GM18520 (cell line): ENCODE data around the gene ZNF101.
"Not testable (repeated sequence)": the region's sequence is repeated elsewhere in the genome, so short reads cannot be mapped to it uniquely, and the experiment has no call there.

Experiments used
- ATAC-seq: cut with Tn5 transposase; IDR thresholded peaks from one replicate; pipeline ENCODE4 v1.9.1; 2021; ENCODE audit not compliant: unreplicated experiment

ZNF101 gene

GRCh38 chr19:19659646-19660245, 8.9 kb upstream of the ZNF101 start:
- no peak for ATAC-seq

- ATAC-seq: no peak
Observed at GRCh38 chr19:19661141-19661674, 7.4 kb upstream of the ZNF101 start.

- peak; percentile 34 for ATAC-seq
Observed at GRCh38 chr19:19661675-19662251, 6.9 kb upstream of the ZNF101 start.

- no peak for ATAC-seq
Observed at GRCh38 chr19:19662344-19662743, 6.3 kb upstream of the ZNF101 start.

- ATAC-seq: no peak
Observed at GRCh38 chr19:19662871-19663255, 5.8 kb upstream of the ZNF101 start.

- ATAC-seq: peak; percentile 54
Observed at GRCh38 chr19:19663256-19664120, 5.2 kb upstream of the ZNF101 start, which contains the start of gene ATP13A1. Gene ATP13A1, minus strand, starts transcription at chr19:19663676. Its CDS starts 10 bp downstream, at chr19:19663666.

- ATAC-seq: not testable (repeated sequence)
Observed at GRCh38 chr19:19665420-19665948, 3.2 kb upstream of the ZNF101 start.

GRCh38 chr19:19670070-19670551, 1.5 kb downstream of the ZNF101 start:
- no peak for ATAC-seq

- no peak for ATAC-seq
Observed at GRCh38 chr19:19672816-19673215, 4.2 kb downstream of the ZNF101 start.

- ATAC-seq: no peak
Observed at GRCh38 chr19:19674315-19674714, 5.7 kb downstream of the ZNF101 start.

GRCh38 chr19:19677579-19677978, 8.9 kb downstream of the ZNF101 start:
- ATAC-seq: no peak

GRCh38 chr19:19679176-19680073, 10.8 kb downstream of the ZNF101 start:
- ATAC-seq: no peak

- ATAC-seq: not testable (repeated sequence)
Observed at GRCh38 chr19:19686119-19686518, 17.5 kb downstream of the ZNF101 start.

- ATAC-seq: no peak
Observed at GRCh38 chr19:19686580-19686979, 17.9 kb downstream of the ZNF101 start.

- no peak for ATAC-seq
Observed at GRCh38 chr19:19687090-19687489, 18.5 kb downstream of the ZNF101 start.

GRCh38 chr19:19689023-19689422, 20.4 kb downstream of the ZNF101 start:
- ATAC-seq: not testable (repeated sequence)

- ATAC-seq: no peak
Observed at GRCh38 chr19:19691683-19692082, 23.0 kb downstream of the ZNF101 start.

- no peak for ATAC-seq
Observed at GRCh38 chr19:19696386-19696785, 27.7 kb downstream of the ZNF101 start.

- ATAC-seq: no peak
Observed at GRCh38 chr19:19697589-19697988, 28.9 kb downstream of the ZNF101 start.

- not testable (repeated sequence) for ATAC-seq
Observed at GRCh38 chr19:19700493-19700892, 31.9 kb downstream of the ZNF101 start.
